GM19099 (cell line): ENCODE data around the gene OSBP2.

Experiments
- POLR2A ChIP-seq: IDR thresholded peaks from 3 replicates; pipeline ENCODE4 v1.6.1; 2011; ENCODE audit warnings: low read depth; ENCODE audit not compliant: insufficient read length; ENCODE audit errors: extremely low read depth

The OSBP2 gene

DNA sequence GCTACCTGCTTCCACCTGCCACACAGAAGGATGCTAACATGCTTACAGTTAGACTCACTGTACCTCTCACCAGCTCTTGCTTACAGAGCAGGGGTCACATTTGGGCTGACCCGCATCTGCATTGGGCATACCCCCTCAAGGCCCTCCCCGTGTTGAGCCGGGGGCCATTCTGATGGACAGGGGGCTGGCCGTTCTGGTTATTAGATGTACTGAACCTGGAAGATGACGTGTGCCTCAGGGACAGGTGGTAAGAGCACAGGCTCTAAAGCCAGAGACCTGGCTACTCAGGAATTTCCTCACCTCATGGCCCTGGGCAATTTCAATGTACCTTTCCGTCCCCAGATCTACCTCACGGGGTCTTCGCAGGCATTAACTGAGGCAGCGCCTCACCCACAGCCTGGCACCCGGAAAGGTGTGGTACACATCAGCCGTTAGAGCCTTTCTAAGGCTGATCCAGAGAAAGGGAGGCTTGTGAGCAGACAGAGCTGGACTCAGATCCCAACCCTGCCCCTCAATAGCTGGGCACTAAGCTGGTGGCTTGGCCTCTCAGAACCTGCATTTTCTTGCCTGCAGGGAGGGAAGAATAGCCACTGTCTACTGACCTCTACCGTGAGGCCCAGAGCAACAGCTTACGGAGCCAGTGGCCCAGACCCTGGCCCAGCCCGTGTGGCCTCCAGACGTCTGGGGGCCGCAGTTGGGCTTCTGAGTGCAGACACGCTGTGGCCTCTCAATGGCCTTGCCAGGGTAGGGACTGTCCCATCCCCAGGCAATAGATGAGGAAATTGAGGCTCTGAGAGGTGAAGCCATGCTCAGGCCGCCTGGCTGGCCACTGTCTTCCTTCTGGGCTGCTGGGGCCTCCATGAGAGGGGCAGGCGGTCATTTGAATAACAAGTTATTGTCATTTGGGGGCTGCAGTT, 173.3 kb downstream of the OSBP2 start:
- no peak for TF ChIP-seq POLR2A

DNA sequence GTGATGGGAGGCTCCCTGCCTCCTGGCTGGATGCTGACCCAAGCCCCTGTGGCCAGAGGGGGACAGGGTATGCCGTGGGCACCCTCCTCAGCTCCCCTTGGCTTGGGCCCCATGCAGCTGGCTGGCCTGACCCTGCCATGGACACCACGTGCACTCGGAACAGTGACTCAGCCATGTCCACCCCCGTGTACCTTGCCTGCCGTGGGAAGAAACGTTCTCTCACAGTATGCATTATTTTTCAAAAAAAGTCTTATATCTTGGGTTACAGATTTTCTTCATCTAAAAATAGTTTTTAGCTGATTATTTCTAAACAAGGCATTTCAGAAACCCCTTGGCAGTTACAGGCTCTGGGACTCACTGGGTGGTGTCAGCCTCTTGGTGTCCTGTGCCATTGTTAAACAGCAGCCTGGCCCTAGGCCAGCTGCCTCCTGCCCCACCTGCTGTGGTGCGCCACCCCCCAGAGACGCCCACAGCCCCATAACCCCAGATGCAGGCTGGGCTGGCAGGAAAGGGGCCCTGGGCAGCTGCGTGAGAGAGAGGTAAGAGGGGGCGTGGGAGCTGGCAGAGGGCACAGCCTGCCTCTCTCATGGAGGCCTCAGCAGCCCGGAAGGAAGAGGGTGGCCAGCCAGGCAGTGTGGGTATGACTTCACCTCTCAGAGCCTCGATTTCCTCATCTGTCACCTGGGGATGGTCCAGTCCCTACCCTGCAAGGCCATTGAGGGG, 174.2 kb downstream of the OSBP2 start:
- no peak for TF ChIP-seq POLR2A

DNA sequence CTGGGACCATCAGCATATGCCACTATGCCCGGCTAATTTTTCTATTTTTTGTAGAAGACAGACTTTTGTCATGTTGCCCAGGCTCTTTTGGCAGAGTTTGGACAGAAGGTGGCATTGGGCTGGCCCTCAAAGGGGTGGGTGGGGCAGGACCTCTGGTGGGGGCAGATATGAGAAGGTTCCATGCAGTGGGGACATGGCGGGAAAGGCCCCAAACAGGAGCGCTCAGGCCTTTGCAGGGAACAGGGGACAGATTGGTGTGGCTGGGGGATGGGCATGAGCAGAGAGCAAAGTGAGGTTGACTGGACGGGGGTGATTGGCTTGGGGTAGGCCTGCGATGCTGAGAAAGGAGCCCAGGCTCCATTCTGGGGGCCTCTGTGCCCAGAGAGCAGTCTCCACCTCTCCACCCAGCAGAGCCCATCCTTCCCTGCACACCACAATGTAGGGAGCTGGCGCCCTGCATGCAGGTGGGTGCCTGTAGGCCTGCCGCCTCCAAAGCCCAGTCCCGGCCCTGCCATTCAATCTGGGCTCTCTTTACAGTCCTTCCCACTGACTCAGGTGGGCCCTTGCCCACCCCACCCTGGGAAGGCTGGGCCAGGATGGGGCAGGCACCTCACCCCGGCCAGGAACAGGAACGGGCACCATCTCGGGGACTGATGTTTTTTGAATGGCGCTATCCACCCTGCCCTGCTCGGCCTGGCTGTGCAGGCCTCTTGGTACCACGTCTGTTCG, 175.2 kb downstream of the OSBP2 start:
- TF ChIP-seq POLR2A: no peak

DNA sequence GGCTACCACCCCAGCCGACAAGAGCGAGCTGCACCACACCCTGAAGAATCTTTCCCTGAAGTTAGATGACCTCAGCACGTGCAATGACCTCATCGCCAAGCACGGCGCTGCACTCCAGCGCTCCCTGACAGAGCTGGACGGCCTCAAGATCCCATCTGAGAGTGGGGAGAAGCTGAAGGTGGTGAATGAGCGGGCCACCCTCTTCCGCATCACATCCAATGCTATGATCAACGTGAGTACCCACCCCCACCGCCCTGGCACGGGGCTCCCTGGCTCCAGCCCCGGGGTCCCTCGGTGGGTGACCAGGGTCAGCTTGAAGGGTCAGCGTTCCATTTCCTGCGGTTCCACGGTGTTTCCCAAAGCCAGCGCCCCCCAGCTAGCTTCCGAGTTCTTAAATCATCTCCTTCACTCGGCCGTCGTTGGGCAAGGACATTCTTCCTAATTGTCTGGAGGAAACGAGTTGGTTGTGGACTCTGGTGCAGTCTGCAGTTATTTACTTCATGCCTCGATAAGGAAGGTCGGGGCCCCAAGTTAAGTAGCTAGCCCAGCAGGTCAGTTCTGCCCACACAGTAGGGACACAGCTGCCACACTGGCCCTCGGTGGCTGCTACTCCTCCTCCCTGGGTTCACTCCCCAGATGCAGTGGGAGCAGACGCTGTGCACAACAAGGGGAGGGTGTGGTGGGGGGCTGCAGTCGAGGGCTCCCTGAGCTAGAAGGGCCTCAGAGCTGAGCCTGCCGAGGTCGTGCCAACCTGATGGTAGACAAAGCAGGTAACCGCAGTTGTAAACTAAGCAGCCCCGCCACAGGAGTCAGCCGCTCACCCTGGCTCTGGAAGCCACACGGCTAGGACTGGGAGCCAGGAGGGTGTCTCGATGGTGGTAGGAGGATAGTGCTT, 176.0 kb downstream of the OSBP2 start:
- no peak for TF ChIP-seq POLR2A

DNA sequence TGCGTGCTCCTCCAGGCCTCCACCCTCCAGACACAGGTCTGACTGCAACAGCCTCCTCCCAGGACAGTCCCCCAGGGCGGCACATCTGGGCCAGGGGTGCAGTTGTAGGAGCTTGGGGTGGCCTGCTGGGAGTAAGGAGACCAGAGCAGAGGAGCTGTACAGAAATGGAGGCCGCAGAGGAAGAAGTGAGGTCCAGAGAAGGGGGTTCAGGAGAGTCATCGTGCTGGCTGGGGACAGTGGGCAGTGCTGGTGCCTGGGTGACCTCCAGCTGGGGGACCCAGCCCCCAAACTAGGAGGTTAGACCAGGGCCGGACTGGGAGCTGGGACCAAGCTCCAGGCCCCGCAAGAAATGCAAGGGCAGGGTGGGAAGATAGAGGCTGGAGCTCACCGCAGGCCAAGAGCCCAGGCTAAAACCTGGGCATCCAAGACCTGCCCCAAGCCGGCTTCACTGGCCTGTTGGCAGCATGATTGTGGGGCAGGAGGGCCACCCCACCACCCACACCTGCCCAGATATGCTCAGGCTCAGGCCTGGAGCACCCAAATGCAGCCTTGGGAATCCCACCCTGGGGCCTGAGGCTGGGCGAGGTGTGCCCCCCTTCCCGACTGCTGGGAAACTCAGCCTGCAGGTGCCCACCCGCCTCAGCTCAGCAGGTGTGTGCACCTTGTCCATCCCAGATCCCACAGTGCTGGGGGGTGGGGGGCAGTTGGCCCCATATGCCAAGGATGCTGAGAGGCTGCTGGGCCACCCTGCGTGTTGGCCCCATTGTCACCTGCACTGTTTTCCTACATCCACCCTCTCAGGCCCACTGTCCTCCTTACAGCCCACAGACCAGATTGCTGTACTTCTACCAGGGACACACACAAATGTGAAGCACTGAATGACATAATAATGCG, 177.0 kb downstream of the OSBP2 start:
- no peak for TF ChIP-seq POLR2A

DNA sequence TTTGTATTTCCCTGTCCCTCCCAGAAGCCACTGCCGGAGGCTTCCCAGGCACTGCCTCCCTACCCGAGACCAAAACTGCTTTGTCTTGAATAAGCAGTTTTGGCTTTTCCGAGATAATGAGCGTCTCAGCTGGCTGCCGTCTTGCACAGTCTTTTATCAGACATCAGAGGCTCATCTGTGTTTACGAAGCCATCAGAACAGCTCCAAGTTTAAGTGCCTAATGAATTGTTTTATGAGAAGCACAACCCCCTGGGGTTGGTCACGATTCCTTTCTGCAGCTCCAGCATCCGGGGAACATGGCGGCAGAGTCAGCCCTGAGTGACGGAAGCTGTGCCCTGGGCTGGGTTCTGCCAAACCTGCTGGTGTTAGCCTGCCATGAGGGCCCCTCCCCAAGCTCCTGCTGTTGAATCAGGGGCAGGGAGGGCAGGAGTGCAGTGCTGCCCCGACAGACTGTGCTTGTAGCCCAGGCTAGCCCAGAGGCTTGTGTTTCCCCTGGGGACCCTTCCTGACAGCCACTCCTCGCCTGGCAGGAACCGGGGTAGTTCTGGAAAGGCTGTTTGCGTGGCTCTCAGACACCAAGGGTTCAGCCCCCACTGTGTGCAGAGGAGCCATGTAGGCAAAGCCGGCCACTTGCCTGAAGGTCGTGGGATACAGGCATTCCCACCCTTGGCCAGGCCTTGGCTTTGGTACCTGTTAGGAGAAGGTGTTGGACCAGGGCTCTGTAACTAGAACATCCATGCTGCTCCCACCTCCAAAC, 177.8 kb downstream of the OSBP2 start:
- no peak for TF ChIP-seq POLR2A

DNA sequence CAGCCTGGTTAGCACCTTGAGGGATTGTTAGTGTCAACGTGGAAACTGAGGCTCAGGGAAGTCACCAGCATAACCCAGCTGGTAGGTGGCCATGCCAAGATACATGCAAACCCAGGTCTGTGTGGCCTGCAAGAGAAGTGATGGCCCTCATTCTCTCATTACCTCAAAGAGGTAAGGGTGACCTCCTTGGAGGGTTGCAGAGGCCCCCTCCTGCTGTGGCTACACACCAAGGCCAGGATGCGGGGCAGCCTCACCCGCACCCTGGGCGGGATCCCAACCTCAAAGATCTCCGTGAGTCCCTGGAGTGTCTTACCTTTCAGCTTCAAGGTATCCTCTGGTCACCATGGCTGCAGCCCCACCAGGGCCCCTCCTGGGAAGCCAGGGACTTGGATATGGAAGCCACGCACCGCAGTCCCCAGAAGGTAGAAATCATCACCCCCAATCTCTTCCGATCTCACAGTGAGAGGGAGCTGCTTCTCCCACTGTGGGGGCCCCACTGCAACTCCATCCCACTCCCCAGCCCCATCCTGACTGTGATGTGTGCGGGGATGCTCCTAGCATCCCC, 178.5 kb downstream of the OSBP2 start:
- TF ChIP-seq POLR2A: no peak

DNA sequence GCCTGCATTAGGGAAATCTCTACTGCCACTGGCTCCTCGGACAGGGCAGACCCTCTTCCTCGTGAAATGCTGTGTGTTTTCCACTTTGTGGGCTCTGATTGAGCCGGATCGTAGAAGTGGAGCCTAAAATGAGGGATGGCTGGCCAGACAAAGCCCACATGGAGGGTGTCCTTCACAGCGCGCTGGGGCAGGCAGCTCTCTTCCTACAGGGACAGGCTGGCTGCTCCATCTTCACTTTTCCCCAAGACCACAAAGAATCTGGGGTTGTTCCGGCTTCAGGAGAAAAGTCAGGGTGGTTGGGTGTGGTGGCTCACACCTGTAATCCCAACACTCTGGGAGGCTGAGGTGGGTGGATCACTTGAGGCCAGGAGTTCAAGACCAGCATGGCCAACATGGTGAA, 179.0 kb downstream of the OSBP2 start:
- no peak for TF ChIP-seq POLR2A

DNA sequence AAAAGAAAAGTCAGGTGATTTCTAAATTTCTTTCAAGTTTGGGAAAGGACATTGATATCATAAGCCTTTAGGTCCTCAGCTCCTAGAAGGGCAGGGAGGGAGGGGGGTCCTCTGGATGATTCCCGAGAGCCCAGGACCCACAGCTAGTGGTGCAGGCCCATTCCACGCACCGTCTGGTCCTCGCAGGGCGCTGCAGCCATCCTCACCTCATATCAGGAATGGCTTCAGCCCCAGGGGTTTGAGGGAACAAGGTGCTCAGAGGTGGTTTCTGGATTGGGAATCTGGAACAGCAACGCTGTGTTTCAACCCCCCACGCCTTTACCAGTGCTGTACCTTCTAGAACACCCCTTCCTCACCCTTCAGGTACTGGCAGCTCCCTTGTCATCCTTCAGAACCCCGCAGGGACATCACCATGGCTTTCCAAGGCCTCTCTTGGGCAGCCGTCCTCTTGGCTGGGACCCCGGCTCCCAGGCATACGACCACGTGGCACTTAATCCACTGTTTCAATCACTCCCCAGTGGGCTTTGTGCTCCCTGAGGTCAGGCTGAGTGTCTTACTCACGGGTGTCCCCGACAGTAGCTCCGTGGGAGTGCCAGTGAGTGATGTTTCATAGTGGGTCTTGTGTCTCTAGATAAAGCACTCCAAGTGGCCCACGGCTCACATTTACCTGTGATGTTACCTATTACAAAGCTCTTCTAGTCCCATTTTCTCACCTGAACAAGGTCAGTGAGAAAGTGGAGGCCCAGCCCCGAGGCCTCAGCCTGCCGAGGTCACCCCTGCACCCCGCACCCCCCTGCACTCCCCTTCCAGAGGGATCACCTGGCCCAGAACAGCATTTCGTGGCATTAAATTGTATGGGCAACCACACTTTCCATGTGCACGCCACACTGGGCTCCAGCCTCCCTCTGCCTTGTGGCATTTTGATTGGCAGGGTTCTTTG, 180.0 kb downstream of the OSBP2 start:
- no peak for TF ChIP-seq POLR2A

DNA sequence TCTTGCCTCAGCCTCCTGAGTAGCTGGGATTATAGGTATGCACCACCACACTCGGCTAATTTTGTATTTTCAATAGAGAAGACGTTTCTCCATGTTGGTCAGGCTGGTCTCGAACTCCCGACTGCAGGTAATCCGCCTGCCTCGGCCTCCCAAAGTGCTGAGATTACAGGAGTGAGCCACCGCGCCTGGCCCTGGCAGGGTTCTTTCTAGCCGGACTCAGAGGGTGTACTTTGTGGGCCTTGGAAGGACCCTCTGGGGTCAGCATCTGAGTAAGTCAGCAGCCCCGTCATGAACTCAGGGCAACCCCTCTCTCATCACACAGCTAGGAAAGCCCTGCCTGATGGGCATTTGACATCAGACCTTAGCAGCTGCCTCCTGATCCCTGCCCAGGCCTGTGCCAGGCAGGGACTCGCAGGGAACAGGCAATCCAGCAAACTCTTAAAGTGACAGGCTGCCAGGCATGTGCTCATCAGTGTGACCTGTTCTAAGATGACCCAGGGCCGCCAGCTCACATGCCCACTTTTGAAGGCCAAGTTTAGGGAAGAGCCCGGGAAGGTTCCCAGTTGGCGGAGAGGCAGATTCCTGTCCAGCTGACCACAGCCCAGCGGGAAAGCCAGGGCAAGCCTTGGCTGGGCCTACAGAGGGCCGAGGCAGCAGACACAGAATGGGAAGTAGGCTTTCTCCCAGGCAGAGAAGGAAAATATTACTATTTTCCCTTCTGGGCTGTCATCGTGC, 181.0 kb downstream of the OSBP2 start:
- no peak for TF ChIP-seq POLR2A
